Activated B cell treated with CpG ODN at 0.5 μM for 24 hours (primary cell): ENCODE results near the gene DGKK. TPM values are rescaled to one million over a fixed set of nuclear protein-coding genes. Genes with fewer than 3 reads are reported as not detected.

ENCODE experiments used
- ATAC-seq: fragments of 200-7000 bp; cut with Tn5 transposase; one replicate; pipeline ENCODE4 v1.10.0; 2021; ENCODE audit warnings: low read depth, mild to moderate bottlenecking, moderate library complexity
- CTCF ChIA-PET: fragments of 350-600 bp; sonication (Branson Sonifier 250); formaldehyde crosslinking; loops from one replicate; lab custom pipeline; 2021; ENCODE audit warnings: antibody characterized with exemption; lab: Charles Lee
- POLR2A ChIA-PET: fragments of 350-600 bp; sonication (Branson Sonifier 250); formaldehyde crosslinking; loops from one replicate; lab custom pipeline; 2021; ENCODE audit warnings: antibody characterized with exemption; lab: Charles Lee
- DNase-seq: peaks from one replicate; pipeline ENCODE4 v3.0.0; 2022
- H3K27ac Mint-ChIP-seq: one replicate; pipeline ENCODE4 v1.8.0; 2020; ENCODE audit warnings: mixed read lengths
- H3K27me3 Mint-ChIP-seq: one replicate; pipeline ENCODE4 v1.8.0; 2021; ENCODE audit warnings: mixed read lengths
- H3K36me3 Mint-ChIP-seq: one replicate; pipeline ENCODE4 v1.8.0; 2021; ENCODE audit warnings: low read depth, mixed read lengths
- H3K4me1 Mint-ChIP-seq: one replicate; pipeline ENCODE4 v1.8.0; 2021; ENCODE audit warnings: mixed read lengths
- H3K4me3 Mint-ChIP-seq: one replicate; pipeline ENCODE4 v1.8.0; 2020; ENCODE audit warnings: mild to moderate bottlenecking, mixed read lengths
- H3K9me3 Mint-ChIP-seq: one replicate; pipeline ENCODE4 v1.8.0; 2020; ENCODE audit warnings: mixed read lengths
- intact Hi-C: fragments of 100-400 bp; cut with micrococcal nuclease; formaldehyde crosslinking; loops from one replicate; pipeline ENCODE4 v1.15.1; 2024
- total RNA-seq: library from RNA; stranded (reverse); gene quantifications from 2 replicates; pipeline ENCODE4 v1.2.3, GENCODE V29; 2022
- TF ChIP-seq, protein P1 (sequence below): fragments of 200-600 bp; IDR thresholded peaks from one replicate; pipeline ENCODE4 v1.8.0; 2022; ENCODE audit warnings: antibody characterized with exemption, mild to moderate bottlenecking

Gene DGKK
- total RNA-seq, 1 donor from 2014 or later = not detected

DNA sequence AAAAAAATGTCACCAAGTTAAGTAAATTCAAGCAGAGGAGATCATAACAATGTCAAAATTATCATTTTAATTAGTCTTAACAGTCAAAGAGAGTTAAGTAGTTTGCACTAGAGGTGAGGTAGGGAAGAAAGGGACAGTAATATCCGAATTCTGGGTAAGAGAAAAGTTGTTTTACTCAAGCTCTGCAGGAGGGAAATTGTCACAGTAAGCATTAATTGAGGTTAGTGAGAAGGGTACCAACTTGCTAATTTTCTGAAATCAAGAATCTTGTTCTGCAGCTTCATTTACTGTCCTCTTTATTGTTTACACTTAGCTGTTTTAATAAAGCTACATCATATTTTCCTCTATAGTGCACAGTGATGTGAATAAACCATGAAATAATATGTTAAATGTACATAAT lies 11.0 kb downstream of the DGKK start:
- intact Hi-C loops = no loop called here
- Mint-ChIP-seq H3K4me3 (no peak overlapping the region), H3K27me3 (peaks cover 2% of the 10 kb centered on the region), H3K9me3 (no peaks in the 10 kb centered on the region), H3K36me3 (no peaks in the 10 kb centered on the region), H3K27ac (no peak overlapping the region), H3K4me1 (no peaks in the 10 kb centered on the region)
- ATAC-seq = no peak
- no peak for DNase-seq
- CTCF ChIA-PET = no interaction called here
- POLR2A ChIA-PET = no interaction called here
- TF ChIP-seq, protein P1, sequence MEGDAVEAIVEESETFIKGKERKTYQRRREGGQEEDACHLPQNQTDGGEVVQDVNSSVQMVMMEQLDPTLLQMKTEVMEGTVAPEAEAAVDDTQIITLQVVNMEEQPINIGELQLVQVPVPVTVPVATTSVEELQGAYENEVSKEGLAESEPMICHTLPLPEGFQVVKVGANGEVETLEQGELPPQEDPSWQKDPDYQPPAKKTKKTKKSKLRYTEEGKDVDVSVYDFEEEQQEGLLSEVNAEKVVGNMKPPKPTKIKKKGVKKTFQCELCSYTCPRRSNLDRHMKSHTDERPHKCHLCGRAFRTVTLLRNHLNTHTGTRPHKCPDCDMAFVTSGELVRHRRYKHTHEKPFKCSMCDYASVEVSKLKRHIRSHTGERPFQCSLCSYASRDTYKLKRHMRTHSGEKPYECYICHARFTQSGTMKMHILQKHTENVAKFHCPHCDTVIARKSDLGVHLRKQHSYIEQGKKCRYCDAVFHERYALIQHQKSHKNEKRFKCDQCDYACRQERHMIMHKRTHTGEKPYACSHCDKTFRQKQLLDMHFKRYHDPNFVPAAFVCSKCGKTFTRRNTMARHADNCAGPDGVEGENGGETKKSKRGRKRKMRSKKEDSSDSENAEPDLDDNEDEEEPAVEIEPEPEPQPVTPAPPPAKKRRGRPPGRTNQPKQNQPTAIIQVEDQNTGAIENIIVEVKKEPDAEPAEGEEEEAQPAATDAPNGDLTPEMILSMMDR = no peak

DNA sequence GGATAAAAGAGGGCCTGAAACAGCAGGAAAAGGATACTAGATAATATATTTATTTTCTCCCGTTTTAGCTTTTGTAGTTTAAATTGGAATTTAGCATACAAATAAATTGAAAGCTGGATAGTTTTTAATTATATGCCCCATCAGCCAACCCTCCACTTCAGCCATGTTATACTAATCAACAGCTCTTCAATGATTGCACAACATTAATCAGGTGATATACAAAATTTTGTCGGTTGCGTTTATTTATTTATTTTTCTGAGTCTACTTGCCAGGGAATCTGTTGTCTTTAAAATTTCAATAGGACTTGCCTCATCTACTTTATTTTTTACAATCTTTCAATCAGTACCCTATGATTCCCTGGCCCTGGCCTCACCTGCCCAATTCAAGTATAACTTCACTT lies 12.1 kb downstream of the DGKK start:
- intact Hi-C loops = no loop called here
- TF ChIP-seq, protein P1 = no peak
- Mint-ChIP-seq H3K27me3 (peaks cover 2% of the 10 kb centered on the region), H3K9me3 (no peaks in the 10 kb centered on the region), H3K4me3 (no peak overlapping the region), H3K27ac (no peak overlapping the region), H3K4me1 (no peaks in the 10 kb centered on the region), H3K36me3 (no peaks in the 10 kb centered on the region)
- POLR2A ChIA-PET = no interaction called here
- DNase-seq (no peak), ATAC-seq (no peak)
- CTCF ChIA-PET = no interaction called here

DNA sequence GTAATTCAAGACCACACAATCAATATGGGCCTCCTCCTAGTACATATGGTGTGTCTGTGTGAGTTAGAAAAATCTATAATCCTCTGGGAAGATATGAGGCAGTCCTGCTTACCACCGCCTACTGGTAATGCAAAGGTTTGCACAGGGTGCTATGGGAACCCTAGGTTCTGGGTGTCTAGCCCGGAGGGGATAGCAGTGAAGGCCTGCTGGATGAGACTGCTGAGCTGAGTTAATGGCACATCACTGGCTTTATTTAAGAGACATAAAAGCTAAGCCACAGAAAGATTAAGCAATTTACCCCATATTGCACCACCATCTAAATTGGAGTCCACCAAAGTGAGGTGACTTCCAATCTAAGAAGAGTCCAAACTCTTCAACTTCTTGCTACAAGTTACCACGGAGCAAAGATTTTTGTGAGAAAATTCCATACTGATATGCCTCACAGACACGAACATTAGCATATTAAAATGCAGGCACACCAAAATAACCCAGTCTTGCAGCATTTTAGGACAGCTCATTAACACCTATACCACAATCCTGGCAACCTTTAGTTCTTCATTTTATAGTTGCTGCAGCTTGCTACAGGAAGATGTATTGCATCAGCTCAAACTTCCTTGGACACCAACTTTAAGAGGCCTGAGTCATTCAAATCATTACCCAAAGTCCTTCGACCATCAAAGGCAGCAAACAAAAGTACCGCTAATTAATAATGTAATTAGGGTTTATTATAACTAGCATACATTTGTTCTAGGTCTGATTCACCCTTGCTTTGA lies 13.7 kb downstream of the DGKK start:
- intact Hi-C loops = no loop called here
- CTCF ChIA-PET = no interaction called here

DNA sequence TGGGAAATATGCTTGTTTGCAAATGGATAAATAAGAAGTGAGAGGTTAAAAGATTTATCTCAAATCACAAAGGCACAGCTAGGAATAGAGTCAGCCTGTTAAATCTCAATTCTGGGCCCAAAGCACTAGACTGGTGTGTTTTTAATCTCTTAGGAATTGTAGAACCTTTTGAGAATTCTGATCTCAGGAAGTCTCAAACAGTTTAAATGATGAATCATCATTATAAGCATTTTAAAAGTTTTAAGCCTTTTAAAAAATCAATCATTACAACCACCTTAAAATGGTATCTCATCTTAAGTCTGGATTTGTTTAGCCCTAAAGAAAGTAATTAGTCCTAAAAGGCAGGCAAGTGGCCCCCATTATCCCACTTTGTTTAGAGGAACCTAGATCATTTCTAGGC lies 17.8 kb downstream of the DGKK start:
- DNase-seq (no peak), ATAC-seq (no peak)
- H3K9me3 Mint-ChIP-seq = no peaks in the 10 kb centered on the region
- TF ChIP-seq, protein P1 = no peak
- ChIA-PET CTCF (no interaction called here), POLR2A (no interaction called here)
- H3K4me3 Mint-ChIP-seq = no peak overlapping the region
- intact Hi-C loops = no loop called here
- H3K27me3 Mint-ChIP-seq = peaks cover 2% of the 10 kb centered on the region
- no peaks in the 10 kb centered on the region for H3K4me1 Mint-ChIP-seq
- H3K36me3 Mint-ChIP-seq = no peaks in the 10 kb centered on the region
- no peak overlapping the region for H3K27ac Mint-ChIP-seq

More for the DNA sequence above, 13.7 kb downstream of the DGKK start:
- Mint-ChIP-seq H3K9me3 (no peaks in the 10 kb centered on the region), H3K27me3 (no peaks in the 10 kb centered on the region), H3K4me1 (no peaks in the 10 kb centered on the region), H3K27ac (no peak overlapping the region), H3K36me3 (no peaks in the 10 kb centered on the region), H3K4me3 (no peak overlapping the region)
- ATAC-seq (no peak), DNase-seq (no peak)
- POLR2A ChIA-PET = no interaction called here
- TF ChIP-seq, protein P1 = no peak

DNA sequence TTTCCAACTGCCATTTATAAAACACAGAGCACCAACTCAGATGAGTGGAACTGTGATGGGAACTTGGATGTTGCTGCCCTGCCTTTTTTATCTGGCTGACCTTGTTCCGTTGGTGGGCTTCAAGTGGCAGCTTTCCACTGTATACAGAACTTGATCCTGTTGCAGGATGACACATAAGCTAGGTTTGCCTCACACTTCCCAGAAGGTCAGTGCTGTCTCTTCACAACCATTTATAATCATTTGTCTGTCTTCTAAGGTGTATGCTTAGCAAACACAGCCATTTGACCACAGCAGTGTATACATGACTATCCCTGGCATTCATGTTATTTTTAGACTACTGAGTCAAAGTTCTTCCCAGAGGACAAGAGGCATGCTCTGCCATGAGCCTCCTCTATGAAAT lies 20.3 kb downstream of the DGKK start:
- no peak overlapping the region for H3K27ac Mint-ChIP-seq
- H3K9me3 Mint-ChIP-seq = no peaks in the 10 kb centered on the region
- POLR2A ChIA-PET = no interaction called here
- intact Hi-C loops = no loop called here
- TF ChIP-seq, protein P1 = no peak
- no peaks in the 10 kb centered on the region for H3K36me3 Mint-ChIP-seq
- H3K27me3 Mint-ChIP-seq = peaks cover 2% of the 10 kb centered on the region
- no peaks in the 10 kb centered on the region for H3K4me1 Mint-ChIP-seq
- no peak overlapping the region for H3K4me3 Mint-ChIP-seq
- CTCF ChIA-PET = no interaction called here
- ATAC-seq (no peak), DNase-seq (no peak)
